ENCODE measurements around the gene PMS2.
"Not testable (repeated sequence)": the region's sequence is repeated elsewhere in the genome, so short reads cannot be mapped to it uniquely, and the experiment has no call there.

Gene PMS2

GRCh38 chr7:6008668-6009611 is at the start of gene PMS2, which contains the start of gene AIMP2:
PMS2 (minus strand) TSS chr7:6009049; CDS start chr7:6009019, 30 bp downstream.
AIMP2 (plus strand) TSS chr7:6009272; CDS start chr7:6009364, 92 bp downstream.
- peak; percentile 91 for DNase-seq (ENCODE audit: low read depth)
- peak within 1 kb of the TSS; percentile 91 for H3K4me3 ChIP-seq (ENCODE audit: low read depth, low read length)

GRCh38 chr7:6057316-6058129 is 48.7 kb upstream of the PMS2 start:
- H3K4me3 ChIP-seq (ENCODE audit: low read depth, low read length), result peak overlapping the region; percentile 87
- DNase-seq (ENCODE audit: low read depth), result no peak

- H3K4me3 ChIP-seq (ENCODE audit: low read depth, low read length), result no peak overlapping the region
- DNase-seq (ENCODE audit: low read depth), result no peak
These were observed 47.8 kb upstream of the PMS2 start for GRCh38 chr7:6056616-6057015.

- DNase-seq (ENCODE audit: low read depth); H3K4me3 ChIP-seq (ENCODE audit: low read depth, low read length): not testable (repeated sequence)
These were observed 42.3 kb upstream of the PMS2 start for GRCh38 chr7:6051185-6051584.

GRCh38 chr7:6049780-6050179 is 40.9 kb upstream of the PMS2 start:
- H3K4me3 ChIP-seq (ENCODE audit: low read depth, low read length), result no peak overlapping the region
- no peak for DNase-seq (ENCODE audit: low read depth)

- H3K4me3 ChIP-seq (ENCODE audit: low read depth, low read length), result no peak overlapping the region
- no peak for DNase-seq (ENCODE audit: low read depth)
These were observed 26.8 kb upstream of the PMS2 start for GRCh38 chr7:6035686-6036085.

GRCh38 chr7:6035165-6035564 is 26.3 kb upstream of the PMS2 start:
- H3K4me3 ChIP-seq (ENCODE audit: low read depth, low read length), result no peak overlapping the region

GRCh38 chr7:6032641-6033040 is 23.8 kb upstream of the PMS2 start:
- H3K4me3 ChIP-seq (ENCODE audit: low read depth, low read length), result no peak overlapping the region
- DNase-seq (ENCODE audit: low read depth), result no peak

More at GRCh38 chr7:6035165-6035564, 26.3 kb upstream of the PMS2 start:
- no peak for DNase-seq (ENCODE audit: low read depth)

GRCh38 chr7:6032167-6032566 is 23.3 kb upstream of the PMS2 start:
- no peak for DNase-seq (ENCODE audit: low read depth)
- H3K4me3 ChIP-seq (ENCODE audit: low read depth, low read length), result no peak overlapping the region

- DNase-seq (ENCODE audit: low read depth), result no peak
- no peak overlapping the region for H3K4me3 ChIP-seq (ENCODE audit: low read depth, low read length)
These were observed 22.7 kb upstream of the PMS2 start for GRCh38 chr7:6031567-6031966.

- H3K4me3 ChIP-seq (ENCODE audit: low read depth, low read length), result no peak within 1 kb of the TSS
- no peak for DNase-seq (ENCODE audit: low read depth)
These were observed 22.1 kb upstream of the PMS2 start, which contains the start of gene ANKRD61 for GRCh38 chr7:6030988-6031387. ANKRD61 (plus strand) TSS chr7:6031376; CDS start chr7:6031376, 0 bp downstream.

- no peak for DNase-seq (ENCODE audit: low read depth)
- H3K4me3 ChIP-seq (ENCODE audit: low read depth, low read length), result no peak overlapping the region
These were observed 19.7 kb upstream of the PMS2 start for GRCh38 chr7:6028563-6028962.

- H3K4me3 ChIP-seq (ENCODE audit: low read depth, low read length), result no peak overlapping the region
- DNase-seq (ENCODE audit: low read depth), result no peak
These were observed 19.0 kb upstream of the PMS2 start for GRCh38 chr7:6027806-6028365.

GRCh38 chr7:6026820-6027311 is 18.0 kb upstream of the PMS2 start:
- H3K4me3 ChIP-seq (ENCODE audit: low read depth, low read length), result no peak overlapping the region
- DNase-seq (ENCODE audit: low read depth), result no peak

- no peak for DNase-seq (ENCODE audit: low read depth)
These were observed 17.4 kb upstream of the PMS2 start for GRCh38 chr7:6026011-6026819.

GRCh38 chr7:6023974-6024435 is 15.2 kb upstream of the PMS2 start:
- no peak for DNase-seq (ENCODE audit: low read depth)
- no peak overlapping the region for H3K4me3 ChIP-seq (ENCODE audit: low read depth, low read length)

More at GRCh38 chr7:6026011-6026819, 17.4 kb upstream of the PMS2 start:
- H3K4me3 ChIP-seq (ENCODE audit: low read depth, low read length), result no peak overlapping the region

GRCh38 chr7:6022707-6023106 is 13.9 kb upstream of the PMS2 start:
- H3K4me3 ChIP-seq (ENCODE audit: low read depth, low read length), result no peak overlapping the region
- no peak for DNase-seq (ENCODE audit: low read depth)

- H3K4me3 ChIP-seq (ENCODE audit: low read depth, low read length), result no peak overlapping the region
- DNase-seq (ENCODE audit: low read depth), result no peak
These were observed 11.8 kb upstream of the PMS2 start for GRCh38 chr7:6020371-6021286.
